ENCODE data around the gene COL5A1. TPM values are rescaled to one million over a fixed set of nuclear protein-coding genes. Genes with fewer than 3 reads are reported as not detected.

Gene COL5A1
- total RNA-seq, 4 donors from 2014 or later: 14.0 to 23.9 (median 19.2) TPM

- no peak for TF ChIP-seq CTCF (IDR thresholded peaks at IDR 0.05; ENCODE audit: low read depth)
These were observed 67.1 kb downstream of the COL5A1 start for GRCh38 chr9:134708672-134709038.

- TF ChIP-seq CTCF (IDR thresholded peaks at IDR 0.05; ENCODE audit: low read depth): no peak
These were observed 68.1 kb downstream of the COL5A1 start for GRCh38 chr9:134709512-134710270.

- TF ChIP-seq CTCF (IDR thresholded peaks at IDR 0.05; ENCODE audit: low read depth): no peak
These were observed 68.6 kb downstream of the COL5A1 start for GRCh38 chr9:134710271-134710540.

GRCh38 chr9:134710901-134711300, 69.3 kb downstream of the COL5A1 start:
- TF ChIP-seq CTCF (IDR thresholded peaks at IDR 0.05; ENCODE audit: low read depth): no peak

- TF ChIP-seq CTCF (IDR thresholded peaks at IDR 0.05; ENCODE audit: low read depth): no peak
These were observed 70.6 kb downstream of the COL5A1 start for GRCh38 chr9:134712243-134712642.

- TF ChIP-seq CTCF (IDR thresholded peaks at IDR 0.05; ENCODE audit: low read depth): no peak
These were observed 71.3 kb downstream of the COL5A1 start for GRCh38 chr9:134712926-134713325.

GRCh38 chr9:134716067-134716466, 74.5 kb downstream of the COL5A1 start:
- TF ChIP-seq CTCF (IDR thresholded peaks at IDR 0.05; ENCODE audit: low read depth): no peak

All from subcutaneous adipose tissue (tissue), 4 donors.